GM19351 (cell line): ENCODE measurements around the gene EEF1E1.
"Not testable (repeated sequence)": the region's sequence is repeated elsewhere in the genome, so short reads cannot be mapped to it uniquely, and the experiment has no call there.

Experiments used
- ATAC-seq: cut with Tn5 transposase; IDR thresholded peaks from one replicate; pipeline ENCODE4 v1.9.1; 2021; ENCODE audit warnings: mild to moderate bottlenecking, moderate library complexity; ENCODE audit not compliant: unreplicated experiment

Gene EEF1E1

GRCh38 chr6:8064638-8065518 lies 37.5 kb downstream of the EEF1E1 start:
- ATAC-seq = no peak

- peak; percentile 83 for ATAC-seq
Measured at GRCh38 chr6:8063761-8064637, 38.3 kb downstream of the EEF1E1 start, which contains the start of gene BLOC1S5. TSS of gene BLOC1S5 (minus strand) at chr6:8064389. CDS start at chr6:8064376, 13 bp downstream.

GRCh38 chr6:8061736-8062135 lies 40.6 kb downstream of the EEF1E1 start:
- no peak for ATAC-seq

GRCh38 chr6:8060346-8060745 lies 42.0 kb downstream of the EEF1E1 start:
- ATAC-seq = no peak

DNA sequence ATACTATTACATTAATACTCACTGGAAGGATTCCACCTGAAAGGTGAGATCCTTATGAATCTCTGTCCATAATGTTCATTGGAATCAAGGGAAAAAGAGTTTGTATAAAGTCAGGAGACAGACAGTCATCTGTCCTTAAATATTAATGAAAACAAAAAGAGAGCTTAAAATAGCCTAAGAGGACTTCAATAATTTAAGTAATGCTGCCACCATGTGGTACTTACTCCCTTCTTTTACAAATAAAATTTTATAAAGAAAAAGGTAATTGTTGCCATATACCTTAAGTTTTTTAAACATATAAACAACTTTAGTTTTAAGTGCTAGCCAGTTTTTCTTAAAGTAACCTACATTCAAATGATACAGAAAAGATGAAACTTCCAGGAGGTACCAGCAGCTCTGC lies 43.2 kb downstream of the EEF1E1 start:
- ATAC-seq = no peak

DNA sequence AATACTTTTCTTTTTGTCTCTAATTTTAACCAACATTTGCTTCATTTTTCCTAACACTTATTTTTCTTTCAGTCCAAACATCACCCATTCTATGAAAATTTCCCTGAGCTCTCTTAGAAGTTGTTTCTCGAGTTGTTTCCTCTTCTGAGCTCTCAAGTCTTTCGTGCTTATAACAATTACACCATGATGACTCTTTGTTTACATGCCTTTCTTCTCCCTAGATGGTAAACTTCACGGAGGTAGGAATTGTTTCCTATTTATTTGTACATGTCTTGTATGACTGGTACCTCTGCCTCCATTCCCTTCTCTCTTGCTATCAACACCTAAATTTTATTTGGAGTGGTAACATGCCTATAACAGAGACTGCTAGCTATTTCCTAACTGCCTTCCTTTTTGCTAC lies 44.6 kb downstream of the EEF1E1 start:
- no peak for ATAC-seq

DNA sequence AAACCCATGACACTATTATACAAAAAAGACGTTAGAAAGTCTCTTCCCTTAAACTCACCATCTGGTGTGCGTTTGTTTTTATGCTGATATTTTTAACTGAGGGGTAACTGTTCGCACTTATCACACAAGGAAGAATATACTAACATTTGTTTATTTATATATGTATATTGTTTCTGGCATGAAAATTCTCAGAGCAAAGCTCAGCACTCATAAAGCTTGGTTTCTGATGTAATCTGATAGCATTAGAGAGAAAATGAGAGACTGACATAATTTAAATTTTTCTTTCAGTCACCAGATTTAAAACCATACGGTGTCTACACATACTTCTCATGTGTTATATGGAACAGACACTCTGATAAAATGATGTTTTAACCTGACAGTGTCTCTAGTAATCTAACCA lies 45.1 kb downstream of the EEF1E1 start:
- ATAC-seq = no peak

GRCh38 chr6:8054276-8054675 lies 48.1 kb downstream of the EEF1E1 start:
- ATAC-seq = no peak

DNA sequence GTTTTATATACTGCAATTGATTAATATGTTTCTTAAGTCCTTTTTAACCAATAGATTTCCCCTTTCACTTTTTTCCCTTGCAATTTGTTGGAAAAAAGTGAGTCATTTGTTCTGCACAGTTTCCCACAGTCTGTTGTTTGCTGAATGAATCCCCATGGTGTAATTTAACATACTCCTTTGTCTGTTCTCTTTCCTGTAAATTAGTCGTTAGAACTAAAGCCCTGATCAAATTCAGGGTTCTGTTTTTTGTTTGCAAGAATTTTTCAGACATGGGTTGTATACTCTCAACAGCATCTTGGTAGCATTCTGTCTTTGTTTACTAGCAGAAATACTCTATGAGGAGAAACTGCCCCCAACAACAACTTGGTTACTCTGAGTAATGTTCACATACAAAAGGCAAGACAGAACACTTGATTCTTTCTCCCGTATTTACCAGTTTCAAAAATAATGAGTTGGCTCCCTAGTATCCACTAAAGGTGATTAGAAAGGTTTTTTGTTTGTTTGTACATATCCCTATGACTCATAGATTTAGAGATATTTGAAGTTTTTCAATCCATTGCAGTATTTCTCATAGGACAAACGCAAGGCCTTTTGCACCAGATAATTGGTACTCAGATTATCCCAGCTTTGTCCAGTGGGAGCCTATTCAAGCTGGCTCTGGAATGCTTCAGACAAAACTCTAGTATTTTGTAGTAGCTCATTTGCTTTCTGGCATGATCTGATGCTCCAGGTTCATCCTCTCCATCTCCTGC lies 54.6 kb downstream of the EEF1E1 start:
- no peak for ATAC-seq

GRCh38 chr6:8045769-8046168 lies 56.6 kb downstream of the EEF1E1 start:
- not testable (repeated sequence) for ATAC-seq

- ATAC-seq = no peak
Measured at GRCh38 chr6:8043221-8043620, 59.1 kb downstream of the EEF1E1 start.

DNA sequence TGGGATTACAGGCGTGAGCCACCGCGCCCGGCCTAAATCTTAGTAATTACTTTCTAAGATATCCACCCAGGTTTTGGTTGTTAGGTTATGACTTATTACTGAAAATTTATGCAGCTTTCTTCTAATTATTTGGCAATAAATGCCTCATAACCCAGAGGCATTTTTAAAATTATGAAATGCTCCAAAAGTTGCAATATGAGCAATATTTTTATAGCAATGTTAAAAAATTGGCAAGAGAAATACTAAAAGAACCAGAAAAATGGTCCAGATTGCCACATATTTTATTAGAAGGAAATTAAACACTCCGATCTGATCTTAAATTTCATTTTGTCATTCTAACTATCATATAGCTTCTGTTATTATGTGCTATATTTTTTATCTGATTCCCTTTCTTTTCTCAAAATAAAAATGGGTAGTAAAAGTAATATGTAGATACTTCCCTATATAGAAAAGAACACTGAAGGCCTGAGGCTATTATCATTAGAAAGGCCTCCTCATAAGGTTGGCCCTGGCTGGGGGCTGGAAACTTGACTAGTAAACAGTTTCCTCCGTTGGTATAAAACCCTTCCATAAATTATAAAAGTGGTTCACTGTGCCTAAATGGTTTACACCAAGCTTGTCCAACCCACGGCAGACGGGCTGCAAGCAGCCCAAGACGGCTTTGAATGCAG lies 60.3 kb downstream of the EEF1E1 start:
- ATAC-seq = no peak

- not testable (repeated sequence) for ATAC-seq
Measured at GRCh38 chr6:8034107-8034506, 68.2 kb downstream of the EEF1E1 start.

- no peak for ATAC-seq
Measured at GRCh38 chr6:8030920-8031319, 71.4 kb downstream of the EEF1E1 start.
